HG03432 (cell line): Measurements from ENCODE around the gene ECSCR.
A peak's percentile ranks its signal among the peaks of the same experiment; 100 is the strongest.

Experiments used
- ATAC-seq: cut with Tn5 transposase; IDR thresholded peaks from one replicate; pipeline ENCODE4 v1.9.1; 2021; ENCODE audit warnings: mild to moderate bottlenecking, moderate library complexity; ENCODE audit not compliant: unreplicated experiment

ECSCR gene

DNA sequence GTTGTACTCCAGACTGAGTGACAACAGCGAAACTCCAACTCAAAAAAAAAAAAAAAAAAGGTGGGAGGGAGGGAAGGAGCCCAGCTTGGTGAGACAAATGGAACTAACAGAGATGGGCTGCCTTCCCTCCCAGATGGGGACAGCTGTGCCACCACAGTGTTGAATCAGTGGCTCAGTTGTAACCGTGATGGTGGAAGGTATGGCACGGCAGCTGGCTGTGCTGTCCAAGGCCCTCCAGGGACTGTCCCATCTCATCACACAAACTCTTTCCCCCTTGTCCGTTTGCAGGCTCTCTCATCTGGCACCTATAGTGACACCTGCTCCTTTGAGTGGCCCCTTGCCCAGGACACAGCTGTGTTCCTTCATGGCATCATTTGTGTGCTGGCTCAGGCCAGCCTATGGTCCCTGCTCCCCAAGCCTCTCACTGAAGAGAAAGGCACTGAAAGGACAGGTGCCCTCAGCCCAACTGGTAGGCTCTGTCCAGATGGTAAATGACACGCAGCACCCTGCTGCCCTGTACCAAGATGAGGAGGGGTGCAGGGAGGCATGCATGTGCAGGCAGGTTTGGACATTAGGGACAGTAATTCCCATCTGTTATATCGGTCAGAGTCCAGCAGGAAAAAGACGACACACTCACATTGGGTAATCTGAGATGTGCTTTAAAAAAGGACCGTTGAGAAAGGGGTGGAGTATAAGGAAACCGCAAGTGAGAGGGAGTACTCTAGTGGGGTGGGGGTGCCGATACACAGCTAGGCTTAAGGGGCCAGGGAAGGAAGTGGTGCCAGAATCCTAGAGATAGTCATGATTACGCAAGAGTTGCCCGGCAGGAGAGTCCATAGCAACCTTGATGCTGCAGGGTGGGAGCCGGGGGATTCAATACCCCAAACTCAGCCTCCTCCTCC is 12.6 kb upstream of the ECSCR start:
- ATAC-seq, result no peak

GRCh38 chr5:139473565-139473964 is 11.0 kb upstream of the ECSCR start:
- ATAC-seq, result no peak

DNA sequence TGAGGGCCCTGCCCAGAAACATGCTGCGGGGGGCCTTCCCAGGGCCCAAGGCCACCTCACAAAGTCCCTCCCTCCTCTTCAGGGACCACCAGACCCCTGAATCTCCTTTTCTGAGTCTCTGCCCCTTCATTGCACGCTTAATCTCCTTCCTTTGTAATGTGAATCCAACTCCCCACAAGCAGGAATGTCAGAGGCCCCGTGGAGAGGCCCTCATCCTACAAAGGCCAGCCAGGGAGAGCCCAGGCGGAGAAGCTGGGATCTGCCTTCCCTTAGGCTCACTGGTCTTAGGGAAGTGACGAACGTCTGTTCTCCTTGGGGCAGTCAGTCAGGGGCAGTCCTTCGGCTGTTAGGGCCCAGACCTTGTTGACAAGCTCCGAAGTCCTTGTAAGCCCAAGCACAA is 10.6 kb upstream of the ECSCR start:
- no peak for ATAC-seq

DNA sequence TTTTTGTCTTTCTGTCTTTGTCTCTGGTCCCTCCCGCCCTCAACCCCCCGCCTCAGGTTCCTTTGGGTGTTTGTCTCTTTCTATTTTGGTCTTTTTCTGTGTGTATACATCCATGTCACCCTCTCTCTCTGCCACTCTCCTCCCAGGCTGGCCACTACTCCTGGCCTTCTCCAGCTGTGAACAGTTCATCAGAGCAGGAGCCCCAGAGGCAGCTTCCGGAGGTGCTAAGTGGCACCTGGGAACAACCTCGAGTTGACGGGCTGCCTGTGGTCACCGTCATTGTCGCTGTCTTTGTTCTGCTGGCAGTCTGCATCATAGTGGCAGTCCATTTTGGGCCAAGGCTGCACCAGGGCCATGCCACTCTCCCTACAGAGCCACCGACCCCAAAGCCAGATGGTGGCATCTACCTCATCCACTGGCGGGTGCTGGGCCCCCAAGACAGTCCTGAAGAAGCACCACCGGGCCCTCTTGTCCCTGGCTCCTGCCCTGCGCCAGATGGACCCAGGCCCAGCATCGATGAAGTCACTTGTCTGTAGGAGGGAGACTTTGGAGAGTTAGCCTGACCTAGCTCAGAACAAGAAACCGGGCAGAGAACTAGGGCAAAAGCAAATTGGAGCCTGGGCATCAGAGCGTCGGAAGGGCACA is 10.0 kb upstream of the ECSCR start:
- no peak for ATAC-seq

GRCh38 chr5:139470821-139471300 is 8.3 kb upstream of the ECSCR start, which contains the start of gene SMIM33:
Gene SMIM33, plus strand, starts transcription at chr5:139471004. Its CDS starts 118 bp downstream, at chr5:139471122.
- no peak for ATAC-seq

DNA sequence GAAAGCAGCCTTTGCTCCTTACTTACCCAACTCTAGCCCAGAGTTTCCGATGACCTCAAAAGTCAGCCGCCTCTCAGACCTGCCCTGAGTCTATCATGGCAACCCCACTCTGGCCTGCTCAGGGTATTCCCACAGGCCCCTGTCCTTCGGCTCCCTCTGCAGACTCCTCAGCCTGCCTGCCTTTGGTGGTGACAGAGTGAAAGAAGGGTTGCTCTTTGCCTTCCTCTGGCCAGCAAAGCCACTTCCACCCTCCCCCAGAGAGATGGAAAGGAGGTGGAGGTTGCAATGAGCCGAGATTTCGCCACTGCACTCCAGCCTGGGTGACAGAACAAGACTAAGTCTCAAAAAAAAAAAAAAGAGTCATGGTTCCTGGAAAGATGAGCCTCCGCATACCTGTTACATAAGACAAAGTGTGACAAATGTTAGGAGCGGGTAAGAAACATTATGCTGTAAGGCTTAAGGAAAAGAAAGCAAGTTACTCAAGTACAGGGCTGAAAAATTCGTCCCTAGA is 5.9 kb upstream of the ECSCR start:
- ATAC-seq, result no peak

- ATAC-seq, result no peak
Measured at GRCh38 chr5:139461698-139462097, 845 bp downstream of the ECSCR start.

DNA sequence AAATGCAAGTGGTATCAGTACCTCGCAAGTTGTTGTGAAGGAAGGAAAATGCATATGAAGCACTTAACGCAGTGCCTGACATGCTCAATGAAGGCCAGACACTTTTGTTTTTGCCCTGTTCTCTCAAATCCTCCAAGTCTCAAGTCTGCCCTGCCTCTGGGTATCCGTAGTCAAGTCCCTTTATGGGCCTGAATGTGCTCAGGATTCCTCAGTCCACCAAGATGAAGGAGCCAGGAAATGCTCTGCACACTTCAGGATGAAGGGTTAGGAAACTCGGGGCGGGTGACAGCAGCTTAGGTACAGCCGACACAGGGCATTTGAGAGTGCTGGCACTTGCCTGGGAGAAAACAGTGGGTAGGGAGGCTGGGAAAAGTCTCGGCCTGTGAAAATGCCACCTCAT is 1.4 kb downstream of the ECSCR start:
- ATAC-seq, result no peak

DNA sequence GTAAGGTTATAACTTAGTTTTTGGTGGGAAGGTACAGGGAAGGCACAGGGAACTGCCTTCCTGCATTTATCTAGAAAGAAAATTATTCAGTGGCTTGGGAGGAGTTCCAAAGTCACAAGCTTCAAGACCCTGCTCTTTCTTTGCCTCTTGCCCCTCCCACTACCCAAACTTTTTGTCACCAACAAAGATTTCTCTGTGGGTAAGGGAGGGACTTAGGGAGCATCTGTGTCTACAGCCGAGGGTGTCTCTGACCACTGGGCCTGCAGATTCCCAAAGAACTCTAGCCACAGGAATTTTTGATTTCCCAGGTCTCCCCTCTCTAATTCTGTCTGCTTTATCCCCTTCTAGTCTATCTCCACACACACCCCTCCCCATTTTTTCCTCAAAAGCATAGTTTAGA is 2.1 kb downstream of the ECSCR start:
- no peak for ATAC-seq

GRCh38 chr5:139459451-139459934 is 3.0 kb downstream of the ECSCR start:
- no peak for ATAC-seq

DNA sequence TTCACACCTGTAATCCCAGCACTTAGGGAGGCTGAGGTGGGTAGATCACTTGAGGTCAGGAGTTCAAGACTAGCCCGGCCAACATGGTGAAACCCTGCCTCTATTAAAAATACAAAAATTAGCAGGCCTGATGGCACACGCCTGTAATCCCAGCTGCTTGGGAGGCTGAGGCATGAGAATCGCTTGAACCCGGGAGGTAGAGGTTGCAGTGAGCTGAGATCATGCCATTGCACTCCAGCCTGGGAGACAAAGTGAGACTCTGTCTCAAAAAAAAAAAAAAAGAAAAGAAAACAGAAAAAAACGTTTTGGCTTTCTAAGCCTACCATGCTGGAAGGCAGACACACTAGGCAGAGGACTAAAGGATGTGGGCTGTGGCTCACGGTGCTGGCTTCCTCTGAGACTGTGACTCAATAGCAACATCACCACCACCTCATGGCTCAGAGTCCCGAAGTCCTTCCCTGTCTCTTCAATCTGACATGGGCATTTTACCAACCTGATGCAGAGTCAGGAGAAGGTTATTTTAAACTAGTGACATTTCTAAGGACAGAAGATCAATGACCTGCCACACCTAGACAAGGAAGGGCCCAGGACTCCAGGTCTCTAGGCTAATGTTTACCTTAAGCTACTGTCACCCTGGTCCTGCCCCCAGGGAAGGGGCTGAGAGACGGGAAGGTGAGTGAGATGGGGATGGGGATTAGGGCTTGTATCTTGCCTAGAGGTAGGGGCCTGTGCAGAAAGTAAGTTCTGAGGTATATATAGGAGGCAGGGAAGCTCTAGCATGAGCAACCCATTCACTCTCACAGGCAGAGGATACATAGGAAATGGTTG is 3.7 kb downstream of the ECSCR start:
- ATAC-seq, result peak; percentile 75

- no peak for ATAC-seq
Measured at GRCh38 chr5:139457653-139458306, 4.8 kb downstream of the ECSCR start.

DNA sequence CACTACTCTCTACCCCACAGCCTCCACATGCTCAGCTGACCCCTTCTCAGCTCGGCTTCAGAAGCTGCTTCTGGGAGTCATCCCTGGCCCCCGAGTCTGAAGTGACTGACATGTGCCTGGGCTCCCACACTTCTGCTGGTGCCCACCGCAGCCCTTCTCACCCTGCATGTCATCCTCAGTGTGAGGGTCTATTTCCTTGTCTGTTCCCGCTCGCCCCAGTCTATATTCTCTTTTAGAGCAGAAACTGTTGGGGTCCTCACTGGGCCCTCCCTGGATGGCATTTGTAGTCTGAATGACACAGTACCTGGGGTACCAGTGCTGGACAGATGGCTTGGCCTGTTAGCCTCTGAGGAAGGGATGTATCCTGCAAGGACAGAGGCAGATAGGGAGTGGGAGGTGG is 5.3 kb downstream of the ECSCR start:
- ATAC-seq, result no peak

GRCh38 chr5:139456776-139457175 is 5.8 kb downstream of the ECSCR start:
- ATAC-seq, result no peak

DNA sequence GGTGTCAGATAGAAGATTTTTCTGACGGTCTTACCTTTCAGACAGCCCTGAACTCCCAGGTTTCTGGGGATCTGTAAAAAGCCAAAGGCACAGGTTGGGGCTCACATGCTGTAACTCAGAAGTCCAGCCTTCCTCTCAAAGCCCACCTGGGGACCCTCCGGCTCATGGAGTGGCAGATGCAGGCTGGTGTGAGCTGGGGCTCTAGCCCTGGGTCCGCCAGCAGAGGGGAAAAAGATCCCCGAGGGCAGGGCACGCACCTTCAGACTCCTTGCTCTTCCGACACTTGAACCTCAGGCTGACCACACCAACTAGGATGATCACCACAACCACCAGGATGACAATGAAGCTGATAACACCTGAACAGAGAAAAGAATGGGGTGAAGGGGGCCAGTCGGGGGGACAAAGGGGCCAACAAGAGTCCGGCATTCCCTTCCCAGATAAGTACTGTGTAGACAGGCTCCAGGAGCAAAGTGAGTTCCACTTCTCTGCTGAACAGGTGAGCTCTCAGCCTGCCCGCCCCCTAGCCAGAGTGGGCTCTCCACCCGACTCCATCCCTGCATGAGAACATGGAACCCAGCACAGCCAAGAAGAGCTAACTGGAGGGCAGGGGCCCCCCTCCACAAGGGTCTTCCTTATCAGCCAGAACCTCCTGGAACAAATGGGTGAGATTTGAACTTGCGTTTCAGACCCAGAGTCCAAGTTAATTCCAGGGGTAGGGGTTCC is 7.8 kb downstream of the ECSCR start:
- no peak for ATAC-seq

- no peak for ATAC-seq
Measured at GRCh38 chr5:139453683-139454567, 8.6 kb downstream of the ECSCR start.

- ATAC-seq, result no peak
Measured at GRCh38 chr5:139451878-139452660, 10.5 kb downstream of the ECSCR start.

DNA sequence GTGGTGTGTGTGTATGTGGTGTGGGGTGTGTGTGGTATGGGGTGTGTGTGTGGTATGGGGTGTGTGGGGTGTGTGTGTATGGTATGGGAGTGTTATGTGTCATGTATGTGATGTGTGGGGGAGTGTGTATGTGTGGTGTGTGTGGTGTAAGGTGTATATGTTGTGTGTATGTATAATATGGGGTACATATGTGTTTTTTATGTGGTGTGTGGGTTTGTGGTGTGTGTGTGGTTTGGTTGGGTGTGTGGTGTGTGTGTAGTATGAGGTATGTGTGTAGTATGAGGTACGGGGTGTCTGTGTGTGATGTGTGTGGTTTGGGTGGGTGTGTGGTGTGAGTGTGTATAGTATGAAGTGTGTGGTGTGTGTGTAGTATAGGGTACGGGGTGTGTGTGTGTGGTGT is 11.4 kb downstream of the ECSCR start:
- no peak for ATAC-seq
